BJ (cell line): ENCODE measurements around the gene DNAJC8. TPM values are rescaled to one million over a fixed set of nuclear protein-coding genes. Genes with fewer than 3 reads are reported as not detected.

Experiments
- CTCF ChIA-PET: fragments of 350-600 bp; formaldehyde crosslinking; extraction: SDS; loops from one replicate; lab custom pipeline; 2021; ENCODE audit warnings: antibody characterized with exemption, inconsistent platforms; lab: Yijun Ruan, JAX
- POLR2A ChIA-PET: fragments of 300-600 bp; sonication (Branson Sonifier 250); formaldehyde crosslinking; extraction: SDS; loops from one replicate; lab custom pipeline; 2021; ENCODE audit warnings: antibody characterized with exemption; lab: Charles Lee
- DNase-seq: peaks from one replicate; pipeline ENCODE4 v3.0.0-alpha.2; 2011; ENCODE audit warnings: low read depth
- H3K27me3 ChIP-seq: 2 replicates; pipeline ENCODE4 v1.6.0; 2011; ENCODE audit warnings: low read length; ENCODE audit not compliant: control insufficient read depth, insufficient read depth
- H3K36me3 ChIP-seq: 2 replicates; pipeline ENCODE4 v1.5.1; 2011; ENCODE audit warnings: low read length; ENCODE audit not compliant: control insufficient read depth, insufficient read depth
- H3K4me3 ChIP-seq: 2 replicates; pipeline ENCODE4 v1.5.1; 2011; ENCODE audit warnings: low read depth, mild to moderate bottlenecking, control low read depth, low read length
- polyA plus RNA-seq: library from polyadenylated mRNA; depleted of rRNA; stranded (reverse); fragments of >200 nt; gene quantifications from 2 replicates; pipeline ENCODE4 v1.2.3, GENCODE V29; 2011
- TF ChIP-seq, protein P1 (sequence below): IDR thresholded peaks from 2 replicates; pipeline ENCODE4 v1.5.1; 2011; ENCODE audit warnings: low read depth, mild to moderate bottlenecking, control low read depth, inconsistent platforms, low read length, moderate library complexity; ENCODE audit not compliant: insufficient read depth

Gene DNAJC8
- polyA plus RNA-seq, 1 experiment = 49.1 TPM

DNA sequence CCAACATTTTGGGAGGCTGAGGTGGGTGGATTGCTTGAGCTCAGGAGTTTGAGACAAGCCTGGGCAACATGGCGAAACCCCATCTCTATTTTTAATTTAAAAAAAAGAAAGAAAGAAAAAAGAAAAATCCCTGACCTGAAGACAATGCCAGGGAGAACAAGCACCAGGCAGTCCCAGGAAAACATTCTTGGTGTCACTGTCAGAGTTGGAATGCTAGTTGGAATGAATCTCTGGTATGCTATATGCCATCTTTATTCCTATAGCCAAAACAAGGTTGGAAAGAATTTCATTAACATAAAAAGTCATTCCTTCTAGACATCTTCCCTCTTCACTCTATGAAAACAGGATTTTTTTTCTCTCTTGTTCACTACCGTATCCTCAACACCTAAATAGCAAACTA lies 2.8 kb downstream of the DNAJC8 start:
- CTCF ChIA-PET = no interaction called here
- POLR2A ChIA-PET = interaction anchor here (0.7 kb wide), 1 partner anchor 381 kb away, joined by 4 read pairs; no protein-coding TSS in a partner anchor

DNA sequence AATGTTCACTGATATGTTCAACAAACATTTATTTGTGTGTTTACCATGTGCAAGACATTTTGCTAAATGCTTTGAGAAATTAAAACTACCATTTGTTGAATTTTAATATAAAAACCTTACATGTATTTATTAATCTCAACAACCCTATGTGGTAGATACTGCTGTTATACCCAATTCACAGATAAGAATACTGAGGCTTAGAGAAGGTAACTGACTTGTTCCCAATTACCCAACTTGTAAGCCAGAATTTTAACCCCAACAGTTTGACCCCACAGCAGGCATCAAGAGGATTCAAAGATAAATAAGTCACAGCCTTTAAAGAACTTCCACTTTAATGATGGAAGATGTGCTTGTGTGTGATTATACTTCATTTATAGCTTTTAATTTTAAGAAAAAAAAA lies 3.7 kb downstream of the DNAJC8 start:
- CTCF ChIA-PET = no interaction called here
- peaks cover 6% of the 10 kb centered on the region; the same call in 1 of the 2 replicates for H3K36me3 ChIP-seq
- H3K27me3 ChIP-seq = no peaks in the 10 kb centered on the region
- TF ChIP-seq, protein P1, sequence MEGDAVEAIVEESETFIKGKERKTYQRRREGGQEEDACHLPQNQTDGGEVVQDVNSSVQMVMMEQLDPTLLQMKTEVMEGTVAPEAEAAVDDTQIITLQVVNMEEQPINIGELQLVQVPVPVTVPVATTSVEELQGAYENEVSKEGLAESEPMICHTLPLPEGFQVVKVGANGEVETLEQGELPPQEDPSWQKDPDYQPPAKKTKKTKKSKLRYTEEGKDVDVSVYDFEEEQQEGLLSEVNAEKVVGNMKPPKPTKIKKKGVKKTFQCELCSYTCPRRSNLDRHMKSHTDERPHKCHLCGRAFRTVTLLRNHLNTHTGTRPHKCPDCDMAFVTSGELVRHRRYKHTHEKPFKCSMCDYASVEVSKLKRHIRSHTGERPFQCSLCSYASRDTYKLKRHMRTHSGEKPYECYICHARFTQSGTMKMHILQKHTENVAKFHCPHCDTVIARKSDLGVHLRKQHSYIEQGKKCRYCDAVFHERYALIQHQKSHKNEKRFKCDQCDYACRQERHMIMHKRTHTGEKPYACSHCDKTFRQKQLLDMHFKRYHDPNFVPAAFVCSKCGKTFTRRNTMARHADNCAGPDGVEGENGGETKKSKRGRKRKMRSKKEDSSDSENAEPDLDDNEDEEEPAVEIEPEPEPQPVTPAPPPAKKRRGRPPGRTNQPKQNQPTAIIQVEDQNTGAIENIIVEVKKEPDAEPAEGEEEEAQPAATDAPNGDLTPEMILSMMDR = no peak
- H3K4me3 ChIP-seq = no peak overlapping the region
- no peak for DNase-seq
- POLR2A ChIA-PET = no interaction called here

More for the DNA sequence above, 2.8 kb downstream of the DNAJC8 start:
- no peak overlapping the region for H3K4me3 ChIP-seq
- H3K27me3 ChIP-seq = no peaks in the 10 kb centered on the region
- H3K36me3 ChIP-seq = peaks cover 5% of the 10 kb centered on the region; the same call in 1 of the 2 replicates
- no peak for DNase-seq
- TF ChIP-seq, protein P1 = no peak

DNA sequence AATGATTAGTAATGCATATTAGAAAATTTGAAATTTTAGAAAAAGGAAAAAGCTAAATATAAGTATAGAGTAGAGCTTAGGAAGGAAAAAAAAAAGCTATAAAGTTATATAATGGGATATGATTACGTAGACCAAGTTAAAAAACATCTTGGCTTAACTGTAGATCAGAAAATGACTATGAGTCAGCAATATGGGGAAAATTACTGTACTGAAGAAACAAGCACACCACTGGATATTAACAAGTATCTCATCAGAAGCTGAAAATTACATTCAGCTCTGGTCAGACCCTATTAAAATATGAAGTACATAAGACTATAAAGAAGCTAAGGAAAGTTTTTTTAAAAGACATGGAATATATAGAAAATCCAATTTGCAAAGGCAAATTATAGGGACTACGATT lies 19.5 kb downstream of the DNAJC8 start:
- TF ChIP-seq, protein P1 = no peak
- Histone ChIP-seq H3K27me3 (no peaks in the 10 kb centered on the region), H3K36me3 (peaks cover 6% of the 10 kb centered on the region), H3K4me3 (no peak overlapping the region)
- DNase-seq = no peak
- POLR2A ChIA-PET = no interaction called here
- CTCF ChIA-PET = interaction anchor here (1.1 to 7.5 kb wide), 3 partner anchors 13 to 123 kb away, joined by 3 to 134 read pairs (median 3); partner anchors contain the start of gene EYA3

DNA sequence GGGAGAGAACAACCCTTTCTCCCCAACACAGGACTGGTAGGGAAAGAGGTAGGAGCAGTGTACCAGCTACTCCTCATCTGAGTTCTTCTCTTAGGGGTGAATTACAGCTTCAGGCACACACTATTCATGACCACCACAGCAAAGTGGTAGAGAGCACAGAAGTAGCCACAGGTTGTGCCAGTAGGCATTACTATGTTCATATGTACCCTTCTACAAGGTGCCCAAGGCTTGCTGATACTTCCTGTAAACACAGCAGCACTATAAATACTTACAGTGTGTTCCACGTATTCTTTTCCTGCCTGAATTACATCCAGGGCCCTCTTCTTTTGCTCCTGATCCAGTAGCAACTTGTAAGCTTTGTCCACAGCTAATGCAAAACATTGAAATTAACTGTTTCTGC lies 23.1 kb downstream of the DNAJC8 start:
- peaks cover 6% of the 10 kb centered on the region for H3K36me3 ChIP-seq
- TF ChIP-seq, protein P1 = no peak
- DNase-seq = no peak
- POLR2A ChIA-PET = no interaction called here
- CTCF ChIA-PET = interaction anchor here (0.6 to 7.5 kb wide), 24 partner anchors 10 to 353 kb away, joined by 3 to 134 read pairs (median 5); partner anchors contain the start of gene EYA3
- no peak overlapping the region for H3K4me3 ChIP-seq
- no peaks in the 10 kb centered on the region for H3K27me3 ChIP-seq

DNA sequence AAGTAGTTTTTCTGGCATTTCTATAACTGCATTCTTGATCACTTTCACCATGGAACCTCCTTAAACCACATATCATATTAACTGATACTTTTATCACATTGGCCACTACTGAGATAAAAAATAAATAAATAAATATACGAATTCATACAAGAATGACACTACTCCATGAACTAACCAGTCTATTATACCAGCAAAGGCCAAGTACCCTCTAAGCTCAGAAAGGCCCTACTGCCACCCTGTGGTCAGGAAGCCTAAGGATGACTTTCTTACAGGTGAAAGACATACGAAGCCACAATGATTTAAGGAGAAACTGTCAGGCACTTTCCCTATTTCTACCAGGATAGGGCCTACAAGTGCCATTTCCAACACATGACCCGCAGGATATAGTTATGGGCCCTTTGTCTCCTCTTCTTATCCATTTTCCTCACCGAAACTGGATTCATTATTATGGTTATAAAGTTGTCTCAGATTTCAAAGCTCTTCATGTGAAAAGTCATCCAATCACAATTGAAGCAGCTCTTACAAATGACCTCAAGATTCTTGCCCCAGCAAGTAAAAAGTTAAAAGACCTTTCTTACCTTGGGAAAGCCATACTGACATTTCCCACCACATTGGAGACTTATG lies 23.9 kb downstream of the DNAJC8 start:
- CTCF ChIA-PET = interaction anchor here (0.5 to 7.5 kb wide), 29 partner anchors 9 to 352 kb away, joined by 3 to 134 read pairs (median 4); partner anchors contain the start of gene EYA3

More for the DNA sequence above, 23.9 kb downstream of the DNAJC8 start:
- DNase-seq = peak; percentile 6
- Histone ChIP-seq H3K4me3 (no peak overlapping the region), H3K27me3 (no peaks in the 10 kb centered on the region), H3K36me3 (peaks cover 6% of the 10 kb centered on the region)
- TF ChIP-seq, protein P1 = peak; percentile 81
- POLR2A ChIA-PET = no interaction called here
